ENCODE data around the gene DOCK4.

DNA sequence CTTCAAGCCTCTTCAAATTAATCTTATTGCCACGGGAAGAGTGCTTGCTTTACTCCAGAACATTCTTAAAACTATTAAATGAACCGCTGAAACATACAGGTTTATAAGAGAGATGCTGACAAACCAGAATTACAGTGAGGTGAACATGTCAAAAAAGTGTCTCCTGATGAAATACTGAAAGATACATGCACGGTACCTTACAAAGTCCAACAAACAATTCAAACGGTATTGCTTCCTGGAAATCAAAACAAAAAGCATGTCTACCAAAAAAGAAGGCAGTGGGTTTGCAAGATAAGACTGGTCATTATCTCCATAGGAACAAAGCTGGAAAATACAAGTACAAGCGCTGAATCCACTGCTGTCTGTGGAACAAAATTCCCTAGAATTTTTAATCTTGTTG, 174.5 kb downstream of the DOCK4 start:
- TF ChIP-seq, protein P1, sequence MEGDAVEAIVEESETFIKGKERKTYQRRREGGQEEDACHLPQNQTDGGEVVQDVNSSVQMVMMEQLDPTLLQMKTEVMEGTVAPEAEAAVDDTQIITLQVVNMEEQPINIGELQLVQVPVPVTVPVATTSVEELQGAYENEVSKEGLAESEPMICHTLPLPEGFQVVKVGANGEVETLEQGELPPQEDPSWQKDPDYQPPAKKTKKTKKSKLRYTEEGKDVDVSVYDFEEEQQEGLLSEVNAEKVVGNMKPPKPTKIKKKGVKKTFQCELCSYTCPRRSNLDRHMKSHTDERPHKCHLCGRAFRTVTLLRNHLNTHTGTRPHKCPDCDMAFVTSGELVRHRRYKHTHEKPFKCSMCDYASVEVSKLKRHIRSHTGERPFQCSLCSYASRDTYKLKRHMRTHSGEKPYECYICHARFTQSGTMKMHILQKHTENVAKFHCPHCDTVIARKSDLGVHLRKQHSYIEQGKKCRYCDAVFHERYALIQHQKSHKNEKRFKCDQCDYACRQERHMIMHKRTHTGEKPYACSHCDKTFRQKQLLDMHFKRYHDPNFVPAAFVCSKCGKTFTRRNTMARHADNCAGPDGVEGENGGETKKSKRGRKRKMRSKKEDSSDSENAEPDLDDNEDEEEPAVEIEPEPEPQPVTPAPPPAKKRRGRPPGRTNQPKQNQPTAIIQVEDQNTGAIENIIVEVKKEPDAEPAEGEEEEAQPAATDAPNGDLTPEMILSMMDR (conservative IDR thresholded peaks at IDR 0.05 in 1 of 2, IDR thresholded peaks at IDR 0.05 in 1 of 2; ENCODE audit: extremely low read depth in 1 of 2, insufficient read depth in 1 of 2, low read depth in 1 of 2, low read length in 2 of 2) = no peak
- no peak for TF ChIP-seq EZH2 (IDR thresholded peaks at IDR 0.05; ENCODE audit: borderline replicate concordance, low read length)

Data from mammary epithelial cell (primary cell).